ENCODE results near the gene CISD1. TPM values are rescaled to one million over a fixed set of nuclear protein-coding genes. Genes with fewer than 3 reads are reported as not detected.
"Not testable (repeated sequence)": the region's sequence is repeated elsewhere in the genome, so short reads cannot be mapped to it uniquely, and the experiment has no call there.

The CISD1 gene
- total RNA-seq, result 10 to 100 TPM; 30.8 to 46.3 (median 33.0) TPM

DNA sequence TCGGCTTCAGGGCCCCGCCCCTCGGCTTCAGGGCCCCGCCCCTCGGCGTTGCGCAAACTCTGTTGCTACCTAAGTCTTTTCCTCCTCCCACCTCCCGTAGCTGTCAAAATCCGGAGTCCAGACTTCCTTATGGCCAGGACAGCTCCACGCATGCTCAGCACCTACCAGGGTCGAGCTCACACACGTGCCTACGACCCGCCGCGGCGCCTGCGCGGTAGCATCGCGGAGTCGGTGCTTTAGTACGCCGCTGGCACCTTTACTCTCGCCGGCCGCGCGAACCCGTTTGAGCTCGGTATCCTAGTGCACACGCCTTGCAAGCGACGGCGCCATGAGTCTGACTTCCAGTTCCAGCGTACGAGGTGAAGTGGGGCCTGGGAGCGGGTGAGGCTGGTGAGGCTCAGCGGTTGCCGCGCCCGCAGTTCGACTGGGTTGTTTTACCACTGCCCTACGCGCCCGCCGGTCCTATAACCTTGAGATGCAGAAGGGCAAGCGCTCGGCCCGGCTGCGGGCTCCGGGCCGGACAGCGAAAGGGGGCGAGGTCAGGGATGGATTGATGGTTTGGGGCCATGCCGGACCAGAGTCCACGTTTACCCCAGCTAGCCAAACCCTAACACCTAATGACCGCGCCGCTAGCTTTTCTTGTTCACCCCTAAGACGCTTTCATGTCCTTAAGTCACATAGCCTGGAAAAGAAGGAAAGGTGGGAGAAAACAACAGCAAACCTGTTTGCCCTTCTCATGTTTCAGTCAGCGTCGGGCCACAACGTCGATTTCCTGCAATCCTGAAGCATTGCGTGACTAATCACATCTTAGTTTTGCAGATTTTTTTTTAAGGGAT is at the start of gene CISD1:
CISD1 (plus strand) TSS at position 217 of the 836 bp plus-strand sequence; CDS start at position 329, 112 bp downstream.
- DNase-seq (ENCODE audit: extremely low spot score), result peak; percentile 99
- Histone ChIP-seq H3K9me3 (no peaks in the 10 kb centered on the region), H3K27ac (replicated peaks in 1 of 4) (peak within 1 kb of the TSS; percentile 93 to 98 (median 98)), H3K27me3 (no peaks in the 10 kb centered on the region), H3K4me3 (peak within 1 kb of the TSS; percentile 81 to 89 (median 84)), H3K36me3 (no peaks in the 10 kb centered on the region), H3K4me1 (peaks cover 13 to 46% (median 40%) of the 10 kb centered on the region in 4 donors)
- intact Hi-C loops (cut with DNase I), result loop anchor here (5.0 kb wide), 1 partner anchor 493 kb away; no protein-coding TSS in a partner anchor
- under 1% methylated on average over 50 of the region's 66 CpGs for WGBS
- TF ChIP-seq EP300 (IDR thresholded peaks at IDR 0.05), result no peak
- TF ChIP-seq, protein P1, sequence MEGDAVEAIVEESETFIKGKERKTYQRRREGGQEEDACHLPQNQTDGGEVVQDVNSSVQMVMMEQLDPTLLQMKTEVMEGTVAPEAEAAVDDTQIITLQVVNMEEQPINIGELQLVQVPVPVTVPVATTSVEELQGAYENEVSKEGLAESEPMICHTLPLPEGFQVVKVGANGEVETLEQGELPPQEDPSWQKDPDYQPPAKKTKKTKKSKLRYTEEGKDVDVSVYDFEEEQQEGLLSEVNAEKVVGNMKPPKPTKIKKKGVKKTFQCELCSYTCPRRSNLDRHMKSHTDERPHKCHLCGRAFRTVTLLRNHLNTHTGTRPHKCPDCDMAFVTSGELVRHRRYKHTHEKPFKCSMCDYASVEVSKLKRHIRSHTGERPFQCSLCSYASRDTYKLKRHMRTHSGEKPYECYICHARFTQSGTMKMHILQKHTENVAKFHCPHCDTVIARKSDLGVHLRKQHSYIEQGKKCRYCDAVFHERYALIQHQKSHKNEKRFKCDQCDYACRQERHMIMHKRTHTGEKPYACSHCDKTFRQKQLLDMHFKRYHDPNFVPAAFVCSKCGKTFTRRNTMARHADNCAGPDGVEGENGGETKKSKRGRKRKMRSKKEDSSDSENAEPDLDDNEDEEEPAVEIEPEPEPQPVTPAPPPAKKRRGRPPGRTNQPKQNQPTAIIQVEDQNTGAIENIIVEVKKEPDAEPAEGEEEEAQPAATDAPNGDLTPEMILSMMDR (IDR thresholded peaks at IDR 0.05), result no peak
- peak; percentile 63 for TF ChIP-seq POLR2A (IDR thresholded peaks at IDR 0.05; ENCODE audit: low read depth)
- peak; percentile 97 to 99 for TF ChIP-seq POLR2AphosphoS5 (IDR thresholded peaks at IDR 0.05)

DNA sequence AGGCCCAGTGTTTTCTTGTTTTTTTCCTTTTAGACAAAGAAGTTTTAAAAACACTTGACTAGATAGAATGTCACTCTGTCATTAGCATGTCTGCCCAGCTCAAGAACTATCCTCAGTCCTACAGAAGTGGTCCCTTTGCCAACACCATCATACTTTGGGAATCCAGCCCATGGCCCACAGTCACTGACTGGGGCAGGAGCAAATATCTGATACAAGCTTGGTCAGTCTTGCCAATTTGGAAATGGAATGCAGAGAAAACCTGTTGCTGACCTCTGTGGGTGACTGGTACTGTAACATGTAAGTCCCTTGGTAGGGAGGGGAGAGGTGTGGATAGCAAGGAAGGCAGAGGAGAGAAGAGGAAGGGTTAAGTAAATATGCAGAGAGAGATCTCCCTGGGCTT is 49.1 kb upstream of the CISD1 start:
- Histone ChIP-seq H3K4me3 (no peak overlapping the region), H3K4me1 (no peaks in the 10 kb centered on the region), H3K36me3 (peaks cover 0 to 4% (median 0%) of the 10 kb centered on the region in 4 donors), H3K9me3 (no peaks in the 10 kb centered on the region), H3K27me3 (no peaks in the 10 kb centered on the region), H3K27ac (replicated peaks in 1 of 4) (no peak overlapping the region)
- intact Hi-C loops (cut with DNase I), result no loop called here
- DNase-seq (ENCODE audit: extremely low spot score), result no peak
- TF ChIP-seq POLR2A (IDR thresholded peaks at IDR 0.05; ENCODE audit: low read depth), result no peak
- no peak for TF ChIP-seq POLR2AphosphoS5 (IDR thresholded peaks at IDR 0.05)
- TF ChIP-seq, protein P1 (IDR thresholded peaks at IDR 0.05), result no peak
- no peak for TF ChIP-seq EP300 (IDR thresholded peaks at IDR 0.05)

DNA sequence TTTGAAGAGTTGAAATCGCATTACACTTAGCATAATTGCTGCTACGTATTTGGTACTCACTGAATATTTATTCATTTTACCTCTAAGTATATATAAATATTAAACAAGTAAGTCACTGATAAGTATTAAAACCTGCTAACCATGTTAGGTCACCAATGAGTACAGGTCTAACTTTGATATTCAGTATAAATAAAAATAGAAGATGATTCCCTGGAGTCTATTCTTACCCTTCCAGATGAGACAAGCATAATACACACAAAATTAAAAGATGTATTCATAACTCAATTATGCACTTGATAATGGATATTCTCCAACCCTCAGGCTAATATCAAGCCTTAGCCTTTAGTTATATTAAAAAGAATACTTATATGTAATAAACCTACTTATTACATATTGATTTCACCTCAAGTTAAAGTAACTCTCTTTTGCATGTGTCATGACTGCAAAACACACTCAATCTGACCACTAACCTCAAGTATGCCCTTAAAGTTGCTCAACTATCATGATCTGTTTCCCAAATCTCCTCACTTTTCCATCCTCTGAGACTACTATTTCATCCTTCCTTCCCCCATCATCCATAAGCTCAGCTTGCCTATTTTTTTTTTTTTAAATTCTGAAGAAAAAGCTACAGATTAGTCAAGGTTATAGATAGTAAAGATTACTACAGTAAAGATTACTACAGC is 48.1 kb upstream of the CISD1 start:
- 96% methylated on average over 2 of the region's 2 CpGs for WGBS

DNA sequence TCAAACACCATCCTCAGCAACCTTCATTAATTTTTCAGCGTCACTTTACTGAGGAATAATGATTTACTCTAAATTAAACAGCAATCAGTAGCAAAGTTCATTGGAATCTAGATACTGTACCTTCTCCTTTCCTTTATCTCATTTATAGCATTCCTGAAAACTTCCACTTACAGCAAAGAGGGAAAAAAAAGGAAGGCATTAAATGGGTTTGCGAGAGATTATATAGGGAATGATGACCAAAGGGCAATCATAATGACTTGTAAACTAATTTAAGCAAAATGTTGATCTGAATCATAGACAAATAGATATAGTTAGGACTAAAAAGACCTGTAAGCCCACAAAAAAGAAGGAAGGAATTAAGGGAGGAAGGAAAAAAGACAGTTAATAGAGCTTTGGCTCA is 43.3 kb upstream of the CISD1 start:
- 97% methylated on average over 2 of the region's 2 CpGs for WGBS
- Histone ChIP-seq H3K4me3 (no peak overlapping the region), H3K27ac (replicated peaks in 1 of 4) (no peak overlapping the region), H3K9me3 (no peaks in the 10 kb centered on the region), H3K36me3 (peaks cover 0 to 25% (median 12%) of the 10 kb centered on the region in 4 donors), H3K4me1 (no peaks in the 10 kb centered on the region), H3K27me3 (no peaks in the 10 kb centered on the region)
- intact Hi-C loops (cut with DNase I), result no loop called here
- DNase-seq (ENCODE audit: extremely low spot score), result no peak
- TF ChIP-seq, protein P1 (IDR thresholded peaks at IDR 0.05), result no peak
- no peak for TF ChIP-seq POLR2AphosphoS5 (IDR thresholded peaks at IDR 0.05)
- no peak for TF ChIP-seq EP300 (IDR thresholded peaks at IDR 0.05)
- no peak for TF ChIP-seq POLR2A (IDR thresholded peaks at IDR 0.05; ENCODE audit: low read depth)

More for the DNA sequence above, 48.1 kb upstream of the CISD1 start:
- no peaks in the 10 kb centered on the region for H3K27me3 ChIP-seq
- no peaks in the 10 kb centered on the region for H3K9me3 ChIP-seq
- H3K4me3 ChIP-seq, result no peak overlapping the region
- no peak overlapping the region for H3K27ac ChIP-seq (replicated peaks in 1 of 4)
- TF ChIP-seq POLR2AphosphoS5 (IDR thresholded peaks at IDR 0.05) (no peak), EP300 (IDR thresholded peaks at IDR 0.05) (no peak), POLR2A (IDR thresholded peaks at IDR 0.05; ENCODE audit: low read depth) (no peak)
- TF ChIP-seq, protein P1 (IDR thresholded peaks at IDR 0.05), result no peak
- no peak for DNase-seq (ENCODE audit: extremely low spot score)
- no peaks in the 10 kb centered on the region for H3K4me1 ChIP-seq
- H3K36me3 ChIP-seq, result peaks cover 0 to 5% (median 1%) of the 10 kb centered on the region in 4 donors
- intact Hi-C loops (cut with DNase I), result no loop called here

DNA sequence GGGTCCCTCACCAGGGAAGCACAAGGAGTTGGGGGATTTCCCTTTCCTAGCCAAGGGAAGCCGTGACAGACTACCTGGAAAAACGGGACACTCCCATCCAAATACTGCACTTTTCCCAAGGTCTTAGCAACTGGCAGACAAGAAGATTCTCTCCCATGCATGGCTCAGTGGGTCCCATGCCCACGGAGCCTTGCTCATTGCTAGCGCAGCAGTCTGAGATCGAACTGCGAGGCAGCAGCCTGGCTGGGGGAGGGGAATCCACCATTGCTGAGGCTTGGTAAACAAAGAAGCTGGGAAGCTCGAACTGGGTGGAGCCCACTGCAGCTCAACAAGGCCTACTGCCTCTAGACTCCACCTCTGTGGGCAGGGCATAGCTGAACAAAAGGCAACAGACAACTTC is 39.1 kb upstream of the CISD1 start:
- H3K4me3 ChIP-seq; H3K9me3 ChIP-seq; H3K27me3 ChIP-seq; H3K27ac ChIP-seq (replicated peaks in 1 of 4); H3K4me1 ChIP-seq; DNase-seq (ENCODE audit: extremely low spot score); intact Hi-C loops (cut with DNase I): not testable (repeated sequence)
- WGBS, result 91% methylated on average over 7 of the region's 7 CpGs
- H3K36me3 ChIP-seq, result peaks cover 0 to 31% (median 16%) of the 10 kb centered on the region in 4 donors
